GM23338 (cell line): ENCODE results near the gene ORAI2. TPM values are rescaled to one million over a fixed set of nuclear protein-coding genes. Genes with fewer than 3 reads are reported as not detected.

Experiments used
- ATAC-seq: fragments of 200-7000 bp; cut with Tn5 transposase; 3 replicates; pipeline ENCODE4 v1.9.1; 2020
- DNase-seq: peaks from one replicate; pipeline ENCODE4 v3.0.0-alpha.2; 2015; ENCODE audit warnings: low spot score
- H2AFZ ChIP-seq: fragments of 200-600 bp; sonication (generic); 2 replicates; pipeline ENCODE4 v1.8.0; 2016; ENCODE audit warnings: antibody characterized with exemption, mild to moderate bottlenecking, moderate library complexity
- H3F3A ChIP-seq: fragments of 200-600 bp; sonication (generic); replicated peaks from 2 replicates; pipeline ENCODE4 v1.8.0; 2017; ENCODE audit warnings: antibody characterized with exemption, mixed run types, low read depth
- H3K27ac ChIP-seq: fragments of 200-600 bp; sonication (generic); 2 replicates; pipeline ENCODE4 v1.6.1; 2016; ENCODE audit warnings: low read depth
- H3K27me3 ChIP-seq: fragments of 200-600 bp; sonication (generic); 2 replicates; pipeline ENCODE4 v1.8.0; 2016; ENCODE audit warnings: mild to moderate bottlenecking, mixed run types, moderate library complexity; ENCODE audit not compliant: insufficient read depth
- H3K36me3 ChIP-seq: fragments of 200-600 bp; sonication (generic); 2 replicates; pipeline ENCODE4 v1.8.0; 2016; ENCODE audit warnings: mild to moderate bottlenecking; ENCODE audit not compliant: insufficient read depth
- H3K4me1 ChIP-seq: fragments of 200-600 bp; sonication (generic); 2 replicates; pipeline ENCODE4 v1.8.0; 2016; ENCODE audit warnings: mild to moderate bottlenecking, moderate library complexity; ENCODE audit not compliant: insufficient read depth
- H3K4me2 ChIP-seq: fragments of 200-600 bp; sonication (generic); 2 replicates; pipeline ENCODE4 v1.7.1; 2017; ENCODE audit warnings: mixed run types
- H3K4me3 ChIP-seq: fragments of 200-600 bp; sonication (generic); 2 replicates; pipeline ENCODE4 v1.6.1; 2016; ENCODE audit warnings: mixed run types
- H3K79me2 ChIP-seq: fragments of 200-600 bp; sonication (generic); replicated peaks from 2 replicates; pipeline ENCODE4 v1.8.0; 2017; ENCODE audit warnings: mild to moderate bottlenecking; ENCODE audit not compliant: insufficient read depth
- H3K9me2 ChIP-seq: fragments of 200-600 bp; sonication (generic); 2 replicates; pipeline ENCODE4 v1.8.0; 2017; ENCODE audit not compliant: insufficient read depth
- H4K20me1 ChIP-seq: fragments of 200-600 bp; sonication (generic); replicated peaks from 2 replicates; pipeline ENCODE4 v1.8.0; 2017; ENCODE audit warnings: mild to moderate bottlenecking; ENCODE audit not compliant: insufficient read depth
- H3K27ac Mint-ChIP-seq: 2 replicates; pipeline ENCODE4 v1.8.0; 2020; ENCODE audit warnings: inconsistent platforms, mild to moderate bottlenecking, moderate library complexity, mixed read lengths
- H3K27me3 Mint-ChIP-seq: 3 replicates; pipeline ENCODE4 v1.8.0; 2022; ENCODE audit warnings: low read depth, mild to moderate bottlenecking, moderate library complexity, mixed read lengths, inconsistent platforms; ENCODE audit not compliant: insufficient read depth, poor library complexity
- H3K36me3 Mint-ChIP-seq: 3 replicates; pipeline ENCODE4 v1.8.0; 2021; ENCODE audit warnings: low read depth, mild to moderate bottlenecking, inconsistent platforms, moderate library complexity, mixed read lengths
- H3K4me1 Mint-ChIP-seq: 3 replicates; pipeline ENCODE4 v1.8.0; 2020; ENCODE audit warnings: mild to moderate bottlenecking, inconsistent platforms, mixed read lengths
- H3K4me3 Mint-ChIP-seq: 3 replicates; pipeline ENCODE4 v1.8.0; 2021; ENCODE audit warnings: moderate library complexity, mild to moderate bottlenecking, inconsistent platforms, mixed read lengths
- H3K9me3 Mint-ChIP-seq: 3 replicates; pipeline ENCODE4 v1.8.0; 2020; ENCODE audit warnings: moderate library complexity, mild to moderate bottlenecking, inconsistent platforms, mixed read lengths
- CREB1 ChIP-seq: fragments of 250-450 bp; sonication (Bioruptor Pico); IDR thresholded peaks from 2 replicates; pipeline ENCODE4 v1.5.0; 2020; ENCODE audit warnings: low read depth, mild to moderate bottlenecking, moderate library complexity
- EZH2 ChIP-seq: fragments of 200-600 bp; sonication (generic); IDR thresholded peaks from one replicate; pipeline ENCODE4 v1.8.0; 2017; ENCODE audit warnings: antibody characterized with exemption, mild to moderate bottlenecking, low read depth; ENCODE audit not compliant: unreplicated experiment
- EZH2phosphoT487 ChIP-seq: fragments of 200-600 bp; sonication (generic); IDR thresholded peaks from one replicate; pipeline ENCODE4 v1.8.1; 2018; ENCODE audit warnings: antibody characterized with exemption; ENCODE audit not compliant: unreplicated experiment
- JUNB ChIP-seq: IDR thresholded peaks from one replicate; pipeline ENCODE4 v1.6.1; 2016; ENCODE audit warnings: antibody characterized with exemption; ENCODE audit not compliant: unreplicated experiment
- NANOG ChIP-seq: IDR thresholded peaks from 2 replicates; pipeline ENCODE4 v1.6.1; 2016; ENCODE audit warnings: antibody characterized with exemption, borderline replicate concordance
- POLR2AphosphoS5 ChIP-seq: IDR thresholded peaks from 2 replicates; pipeline ENCODE4 v1.6.1; 2016; ENCODE audit warnings: antibody characterized with exemption, low read depth
- STAT1 ChIP-seq: IDR thresholded peaks from one replicate; pipeline ENCODE4 v1.6.1; 2016; ENCODE audit warnings: antibody characterized with exemption; ENCODE audit not compliant: unreplicated experiment
- ZNF114 ChIP-seq: fragments of 250-450 bp; sonication (Bioruptor Pico); IDR thresholded peaks from 2 replicates; pipeline ENCODE4 v1.5.0; 2020; ENCODE audit warnings: mild to moderate bottlenecking, moderate library complexity
- ZNF331 ChIP-seq: fragments of 250-450 bp; sonication (Bioruptor Pico); IDR thresholded peaks from 2 replicates; pipeline ENCODE4 v1.5.0; 2020; ENCODE audit warnings: low read depth, mild to moderate bottlenecking, moderate library complexity
- polyA plus RNA-seq: library from polyadenylated mRNA; unstranded; fragments of >200 nt; fragmentation: Nextera tagmentation; extraction: Ambion mirVana; gene quantifications from 2 replicates; pipeline ENCODE4 v1.2.1, GENCODE V29; 2016
- total RNA-seq: library from RNA; depleted of rRNA; stranded (reverse); fragments of >200 nt; shearing (Covaris generic); gene quantifications from 2 replicates; pipeline ENCODE4 v1.2.3, GENCODE V29; 2014
- TF ChIP-seq, protein P1 (sequence below): IDR thresholded peaks from one replicate; pipeline ENCODE4 v1.6.1; 2018; ENCODE audit warnings: antibody characterized with exemption; ENCODE audit not compliant: unreplicated experiment
- TF ChIP-seq, protein P2 (sequence below), 2 experiments: fragments of 200-600 bp in 1 of 2; sonication (generic) in 1 of 2; conservative IDR thresholded peaks; 2 replicates each; pipeline versions ENCODE4 v1.5.1 to v1.6.1; 2016 to 2017; ENCODE audit warnings: antibody characterized with exemption in 2 of 2, low read depth in 2 of 2, mild to moderate bottlenecking in 2 of 2, moderate library complexity in 1 of 2
- TF ChIP-seq, protein P3 (sequence below): fragments of 250-450 bp; sonication (Bioruptor Pico); IDR thresholded peaks from 2 replicates; pipeline ENCODE4 v1.5.0; 2020; ENCODE audit warnings: mild to moderate bottlenecking, moderate library complexity
- TF ChIP-seq, protein P4 (sequence below): IDR thresholded peaks from 2 replicates; pipeline ENCODE4 v1.6.1; 2016; ENCODE audit warnings: antibody characterized with exemption

Gene ORAI2
- total and polyA plus RNA-seq, 2 experiments from 2014 or later = 6.6 to 33.8 TPM

- H3K4me1 Mint-ChIP-seq = peaks cover 7% of the 10 kb centered on the region; the same call in 2 of the 3 replicates
- no peak for DNase-seq
- peaks cover 22% of the 10 kb centered on the region for H3K36me3 ChIP-seq
- H2AFZ ChIP-seq = no peak overlapping the region
- no peak overlapping the region for H3K4me3 Mint-ChIP-seq
- ATAC-seq = no peak
- H3K27me3 ChIP-seq = no peaks in the 10 kb centered on the region
- H3K4me1 ChIP-seq = no peaks in the 10 kb centered on the region
- peaks cover 53% of the 10 kb centered on the region for H3K36me3 Mint-ChIP-seq
- TF ChIP-seq, protein P1, sequence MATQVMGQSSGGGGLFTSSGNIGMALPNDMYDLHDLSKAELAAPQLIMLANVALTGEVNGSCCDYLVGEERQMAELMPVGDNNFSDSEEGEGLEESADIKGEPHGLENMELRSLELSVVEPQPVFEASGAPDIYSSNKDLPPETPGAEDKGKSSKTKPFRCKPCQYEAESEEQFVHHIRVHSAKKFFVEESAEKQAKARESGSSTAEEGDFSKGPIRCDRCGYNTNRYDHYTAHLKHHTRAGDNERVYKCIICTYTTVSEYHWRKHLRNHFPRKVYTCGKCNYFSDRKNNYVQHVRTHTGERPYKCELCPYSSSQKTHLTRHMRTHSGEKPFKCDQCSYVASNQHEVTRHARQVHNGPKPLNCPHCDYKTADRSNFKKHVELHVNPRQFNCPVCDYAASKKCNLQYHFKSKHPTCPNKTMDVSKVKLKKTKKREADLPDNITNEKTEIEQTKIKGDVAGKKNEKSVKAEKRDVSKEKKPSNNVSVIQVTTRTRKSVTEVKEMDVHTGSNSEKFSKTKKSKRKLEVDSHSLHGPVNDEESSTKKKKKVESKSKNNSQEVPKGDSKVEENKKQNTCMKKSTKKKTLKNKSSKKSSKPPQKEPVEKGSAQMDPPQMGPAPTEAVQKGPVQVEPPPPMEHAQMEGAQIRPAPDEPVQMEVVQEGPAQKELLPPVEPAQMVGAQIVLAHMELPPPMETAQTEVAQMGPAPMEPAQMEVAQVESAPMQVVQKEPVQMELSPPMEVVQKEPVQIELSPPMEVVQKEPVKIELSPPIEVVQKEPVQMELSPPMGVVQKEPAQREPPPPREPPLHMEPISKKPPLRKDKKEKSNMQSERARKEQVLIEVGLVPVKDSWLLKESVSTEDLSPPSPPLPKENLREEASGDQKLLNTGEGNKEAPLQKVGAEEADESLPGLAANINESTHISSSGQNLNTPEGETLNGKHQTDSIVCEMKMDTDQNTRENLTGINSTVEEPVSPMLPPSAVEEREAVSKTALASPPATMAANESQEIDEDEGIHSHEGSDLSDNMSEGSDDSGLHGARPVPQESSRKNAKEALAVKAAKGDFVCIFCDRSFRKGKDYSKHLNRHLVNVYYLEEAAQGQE = no peak
- TF ChIP-seq, protein P2, sequence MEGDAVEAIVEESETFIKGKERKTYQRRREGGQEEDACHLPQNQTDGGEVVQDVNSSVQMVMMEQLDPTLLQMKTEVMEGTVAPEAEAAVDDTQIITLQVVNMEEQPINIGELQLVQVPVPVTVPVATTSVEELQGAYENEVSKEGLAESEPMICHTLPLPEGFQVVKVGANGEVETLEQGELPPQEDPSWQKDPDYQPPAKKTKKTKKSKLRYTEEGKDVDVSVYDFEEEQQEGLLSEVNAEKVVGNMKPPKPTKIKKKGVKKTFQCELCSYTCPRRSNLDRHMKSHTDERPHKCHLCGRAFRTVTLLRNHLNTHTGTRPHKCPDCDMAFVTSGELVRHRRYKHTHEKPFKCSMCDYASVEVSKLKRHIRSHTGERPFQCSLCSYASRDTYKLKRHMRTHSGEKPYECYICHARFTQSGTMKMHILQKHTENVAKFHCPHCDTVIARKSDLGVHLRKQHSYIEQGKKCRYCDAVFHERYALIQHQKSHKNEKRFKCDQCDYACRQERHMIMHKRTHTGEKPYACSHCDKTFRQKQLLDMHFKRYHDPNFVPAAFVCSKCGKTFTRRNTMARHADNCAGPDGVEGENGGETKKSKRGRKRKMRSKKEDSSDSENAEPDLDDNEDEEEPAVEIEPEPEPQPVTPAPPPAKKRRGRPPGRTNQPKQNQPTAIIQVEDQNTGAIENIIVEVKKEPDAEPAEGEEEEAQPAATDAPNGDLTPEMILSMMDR (conservative IDR thresholded peaks at IDR 0.05; ENCODE audit: low read depth in 2 of 2) = no peak
- no peak for TF ChIP-seq EZH2phosphoT487
- no peak for TF ChIP-seq EZH2
- TF ChIP-seq ZNF331 (CRISPR knock-in tag) = no peak
- TF ChIP-seq, protein P3, sequence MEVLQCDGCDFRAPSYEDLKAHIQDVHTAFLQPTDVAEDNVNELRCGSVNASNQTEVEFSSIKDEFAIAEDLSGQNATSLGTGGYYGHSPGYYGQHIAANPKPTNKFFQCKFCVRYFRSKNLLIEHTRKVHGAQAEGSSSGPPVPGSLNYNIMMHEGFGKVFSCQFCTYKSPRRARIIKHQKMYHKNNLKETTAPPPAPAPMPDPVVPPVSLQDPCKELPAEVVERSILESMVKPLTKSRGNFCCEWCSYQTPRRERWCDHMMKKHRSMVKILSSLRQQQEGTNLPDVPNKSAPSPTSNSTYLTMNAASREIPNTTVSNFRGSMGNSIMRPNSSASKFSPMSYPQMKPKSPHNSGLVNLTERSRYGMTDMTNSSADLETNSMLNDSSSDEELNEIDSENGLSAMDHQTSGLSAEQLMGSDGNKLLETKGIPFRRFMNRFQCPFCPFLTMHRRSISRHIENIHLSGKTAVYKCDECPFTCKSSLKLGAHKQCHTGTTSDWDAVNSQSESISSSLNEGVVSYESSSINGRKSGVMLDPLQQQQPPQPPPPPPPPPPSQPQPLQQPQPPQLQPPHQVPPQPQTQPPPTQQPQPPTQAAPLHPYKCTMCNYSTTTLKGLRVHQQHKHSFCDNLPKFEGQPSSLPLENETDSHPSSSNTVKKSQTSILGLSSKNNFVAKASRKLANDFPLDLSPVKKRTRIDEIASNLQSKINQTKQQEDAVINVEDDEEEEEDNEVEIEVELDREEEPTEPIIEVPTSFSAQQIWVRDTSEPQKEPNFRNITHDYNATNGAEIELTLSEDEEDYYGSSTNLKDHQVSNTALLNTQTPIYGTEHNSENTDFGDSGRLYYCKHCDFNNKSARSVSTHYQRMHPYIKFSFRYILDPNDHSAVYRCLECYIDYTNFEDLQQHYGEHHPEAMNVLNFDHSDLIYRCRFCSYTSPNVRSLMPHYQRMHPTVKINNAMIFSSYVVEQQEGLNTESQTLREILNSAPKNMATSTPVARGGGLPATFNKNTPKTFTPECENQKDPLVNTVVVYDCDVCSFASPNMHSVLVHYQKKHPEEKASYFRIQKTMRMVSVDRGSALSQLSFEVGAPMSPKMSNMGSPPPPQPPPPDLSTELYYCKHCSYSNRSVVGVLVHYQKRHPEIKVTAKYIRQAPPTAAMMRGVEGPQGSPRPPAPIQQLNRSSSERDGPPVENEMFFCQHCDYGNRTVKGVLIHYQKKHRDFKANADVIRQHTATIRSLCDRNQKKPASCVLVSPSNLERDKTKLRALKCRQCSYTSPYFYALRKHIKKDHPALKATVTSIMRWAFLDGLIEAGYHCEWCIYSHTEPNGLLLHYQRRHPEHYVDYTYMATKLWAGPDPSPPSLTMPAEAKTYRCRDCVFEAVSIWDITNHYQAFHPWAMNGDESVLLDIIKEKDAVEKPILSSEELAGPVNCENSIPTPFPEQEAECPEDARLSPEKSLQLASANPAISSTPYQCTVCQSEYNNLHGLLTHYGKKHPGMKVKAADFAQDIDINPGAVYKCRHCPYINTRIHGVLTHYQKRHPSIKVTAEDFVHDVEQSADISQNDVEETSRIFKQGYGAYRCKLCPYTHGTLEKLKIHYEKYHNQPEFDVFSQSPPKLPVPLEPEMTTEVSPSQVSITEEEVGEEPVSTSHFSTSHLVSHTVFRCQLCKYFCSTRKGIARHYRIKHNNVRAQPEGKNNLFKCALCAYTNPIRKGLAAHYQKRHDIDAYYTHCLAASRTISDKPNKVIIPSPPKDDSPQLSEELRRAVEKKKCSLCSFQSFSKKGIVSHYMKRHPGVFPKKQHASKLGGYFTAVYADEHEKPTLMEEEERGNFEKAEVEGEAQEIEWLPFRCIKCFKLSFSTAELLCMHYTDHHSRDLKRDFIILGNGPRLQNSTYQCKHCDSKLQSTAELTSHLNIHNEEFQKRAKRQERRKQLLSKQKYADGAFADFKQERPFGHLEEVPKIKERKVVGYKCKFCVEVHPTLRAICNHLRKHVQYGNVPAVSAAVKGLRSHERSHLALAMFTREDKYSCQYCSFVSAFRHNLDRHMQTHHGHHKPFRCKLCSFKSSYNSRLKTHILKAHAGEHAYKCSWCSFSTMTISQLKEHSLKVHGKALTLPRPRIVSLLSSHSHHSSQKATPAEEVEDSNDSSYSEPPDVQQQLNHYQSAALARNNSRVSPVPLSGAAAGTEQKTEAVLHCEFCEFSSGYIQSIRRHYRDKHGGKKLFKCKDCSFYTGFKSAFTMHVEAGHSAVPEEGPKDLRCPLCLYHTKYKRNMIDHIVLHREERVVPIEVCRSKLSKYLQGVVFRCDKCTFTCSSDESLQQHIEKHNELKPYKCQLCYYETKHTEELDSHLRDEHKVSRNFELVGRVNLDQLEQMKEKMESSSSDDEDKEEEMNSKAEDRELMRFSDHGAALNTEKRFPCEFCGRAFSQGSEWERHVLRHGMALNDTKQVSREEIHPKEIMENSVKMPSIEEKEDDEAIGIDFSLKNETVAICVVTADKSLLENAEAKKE (CRISPR knock-in tag) = no peak
- TF ChIP-seq, protein P4, sequence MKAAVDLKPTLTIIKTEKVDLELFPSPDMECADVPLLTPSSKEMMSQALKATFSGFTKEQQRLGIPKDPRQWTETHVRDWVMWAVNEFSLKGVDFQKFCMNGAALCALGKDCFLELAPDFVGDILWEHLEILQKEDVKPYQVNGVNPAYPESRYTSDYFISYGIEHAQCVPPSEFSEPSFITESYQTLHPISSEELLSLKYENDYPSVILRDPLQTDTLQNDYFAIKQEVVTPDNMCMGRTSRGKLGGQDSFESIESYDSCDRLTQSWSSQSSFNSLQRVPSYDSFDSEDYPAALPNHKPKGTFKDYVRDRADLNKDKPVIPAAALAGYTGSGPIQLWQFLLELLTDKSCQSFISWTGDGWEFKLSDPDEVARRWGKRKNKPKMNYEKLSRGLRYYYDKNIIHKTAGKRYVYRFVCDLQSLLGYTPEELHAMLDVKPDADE = no peak
- TF ChIP-seq NANOG = no peak
- TF ChIP-seq ZNF114 (CRISPR knock-in tag) = no peak
- TF ChIP-seq JUNB = no peak
- TF ChIP-seq STAT1 = no peak
- no peak for TF ChIP-seq CREB1 (CRISPR knock-in tag)
- no peak for TF ChIP-seq POLR2AphosphoS5
- H3K27ac ChIP-seq = no peak overlapping the region
- H3K4me3 ChIP-seq = no peak overlapping the region
- no peaks in the 10 kb centered on the region for H3K9me2 ChIP-seq
- H3K79me2 ChIP-seq = peaks cover 3% of the 10 kb centered on the region; the same call in 1 of the 2 replicates
- peaks cover 10% of the 10 kb centered on the region for H4K20me1 ChIP-seq
- H3F3A ChIP-seq = peaks cover 3% of the 10 kb centered on the region
- no peaks in the 10 kb centered on the region for H3K9me3 Mint-ChIP-seq
- H3K27me3 Mint-ChIP-seq = peaks cover 12% of the 10 kb centered on the region
- H3K4me2 ChIP-seq = no peak overlapping the region
- no peak overlapping the region for H3K27ac Mint-ChIP-seq
These were observed 16.3 kb upstream of the ORAI2 start for GRCh38 chr7:102417105-102417504.
